Skin epidermis (tissue), 12 donors: ENCODE results near the gene XRCC3.

Experiments used
- H3K27ac ChIP-seq, 21 experiments: fragments of 200-600 bp; sonication (generic) in 11 of 21; one replicate each; pipeline ENCODE4 v1.5.0; 2020; ENCODE audit warnings: mild to moderate bottlenecking in 3 of 21, inconsistent platforms in 2 of 21, moderate library complexity in 2 of 21
- H3K4me3 ChIP-seq, 7 experiments: fragments of 200-600 bp; sonication (generic) in 2 of 7; one replicate each; pipeline ENCODE4 v1.5.0; 2020; ENCODE audit warnings: inconsistent platforms in 2 of 7, mild to moderate bottlenecking in 2 of 7, moderate library complexity in 1 of 7

Gene XRCC3

GRCh38 chr14:103739793-103740501, 24.7 kb upstream of the XRCC3 start:
- H3K4me3 ChIP-seq: no peak overlapping the region
- no peak overlapping the region for H3K27ac ChIP-seq

- H3K4me3 ChIP-seq: no peak overlapping the region
- no peak overlapping the region for H3K27ac ChIP-seq
Measured at GRCh38 chr14:103739466-103739792, 24.2 kb upstream of the XRCC3 start.

GRCh38 chr14:103738701-103739451, 23.6 kb upstream of the XRCC3 start:
- H3K27ac ChIP-seq: no peak overlapping the region
- no peak overlapping the region for H3K4me3 ChIP-seq

- Histone ChIP-seq H3K4me3 (no peak overlapping the region), H3K27ac (peak overlapping the region in 1 of 21 experiments; percentile 8)
Measured at GRCh38 chr14:103738166-103738565, 22.9 kb upstream of the XRCC3 start.

GRCh38 chr14:103737432-103738045, 22.3 kb upstream of the XRCC3 start:
- H3K27ac ChIP-seq: peak overlapping the region in 3 of 21 experiments; percentile 6 to 32 (median 8)
- H3K4me3 ChIP-seq: no peak overlapping the region

GRCh38 chr14:103736546-103737431, 21.5 kb upstream of the XRCC3 start:
- peak overlapping the region in 10 of 21 experiments; percentile 0 to 70 (median 50) for H3K27ac ChIP-seq
- no peak overlapping the region for H3K4me3 ChIP-seq

GRCh38 chr14:103735815-103736545, 20.7 kb upstream of the XRCC3 start:
- H3K4me3 ChIP-seq: no peak overlapping the region

GRCh38 chr14:103735439-103735814, 20.2 kb upstream of the XRCC3 start:
- H3K27ac ChIP-seq: peak overlapping the region in 5 of 21 experiments; percentile 8 to 69 (median 13)

More at GRCh38 chr14:103735815-103736545, 20.7 kb upstream of the XRCC3 start:
- peak overlapping the region in 9 of 21 experiments; percentile 0 to 70 (median 57) for H3K27ac ChIP-seq

GRCh38 chr14:103735022-103735421, 19.8 kb upstream of the XRCC3 start:
- no peak overlapping the region for H3K4me3 ChIP-seq
- peak overlapping the region in 2 of 21 experiments; percentile 60 to 69 for H3K27ac ChIP-seq

More at GRCh38 chr14:103735439-103735814, 20.2 kb upstream of the XRCC3 start:
- no peak overlapping the region for H3K4me3 ChIP-seq

GRCh38 chr14:103734081-103734888, 19.0 kb upstream of the XRCC3 start:
- H3K4me3 ChIP-seq: no peak overlapping the region
- peak overlapping the region in 5 of 21 experiments; percentile 13 to 57 (median 33) for H3K27ac ChIP-seq

- H3K27ac ChIP-seq: peak overlapping the region in 2 of 21 experiments; percentile 15 to 38
Measured at GRCh38 chr14:103733651-103734050, 18.4 kb upstream of the XRCC3 start.

GRCh38 chr14:103732868-103733620, 17.8 kb upstream of the XRCC3 start:
- Histone ChIP-seq H3K27ac (peak overlapping the region in 1 of 21 experiments; percentile 49), H3K4me3 (no peak overlapping the region)

More at GRCh38 chr14:103733651-103734050, 18.4 kb upstream of the XRCC3 start:
- H3K4me3 ChIP-seq: no peak overlapping the region

- peak overlapping the region in 1 of 21 experiments; percentile 49 for H3K27ac ChIP-seq
- no peak overlapping the region for H3K4me3 ChIP-seq
Measured at GRCh38 chr14:103731916-103732867, 16.9 kb upstream of the XRCC3 start.

GRCh38 chr14:103731481-103731880, 16.2 kb upstream of the XRCC3 start:
- H3K4me3 ChIP-seq: no peak overlapping the region
- peak overlapping the region in 1 of 21 experiments; percentile 49 for H3K27ac ChIP-seq

GRCh38 chr14:103730490-103731035, 15.3 kb upstream of the XRCC3 start:
- Histone ChIP-seq H3K4me3 (no peak overlapping the region), H3K27ac (no peak overlapping the region)
